Sigmoid colon (tissue), 7 donors: ENCODE results near the gene GPR3. TPM values are rescaled to one million over a fixed set of nuclear protein-coding genes. Genes with fewer than 3 reads are reported as not detected.

Experiments used
- DNase-seq: peaks from one replicate; pipeline ENCODE4 v3.0.0-alpha.2; 2019
- H3K27ac ChIP-seq, 4 donors: fragments of 200-600 bp; sonication (generic); one replicate each; pipeline ENCODE4 v1.5.1; 2016 to 2019; ENCODE audit warnings: mild to moderate bottlenecking in 1 of 4
- H3K27me3 ChIP-seq, 3 donors: fragments of 200-600 bp; sonication (generic); one replicate each; pipeline ENCODE4 v1.5.1; 2019; ENCODE audit warnings: mild to moderate bottlenecking in 1 of 3
- H3K36me3 ChIP-seq, 4 donors: fragments of 200-600 bp; sonication (generic); one replicate each; pipeline ENCODE4 v1.5.1; 2016 to 2019
- H3K4me1 ChIP-seq, 4 donors: fragments of 200-600 bp; sonication (generic); one replicate each; pipeline ENCODE4 v1.5.1; 2017 to 2019
- H3K4me3 ChIP-seq, 4 donors: fragments of 200-600 bp; sonication (generic); one replicate each; pipeline ENCODE4 v1.5.1; 2017 to 2019; ENCODE audit warnings: mild to moderate bottlenecking in 2 of 4, moderate library complexity in 1 of 4
- H3K9me3 ChIP-seq, 4 donors: fragments of 200-600 bp in 3 of 4; sonication (generic) in 3 of 4; one replicate each; pipeline versions ENCODE4 v1.5.1 to v1.6.1; 2013 to 2019
- EP300 ChIP-seq, 4 donors: sonication (generic); formaldehyde crosslinking; IDR thresholded peaks; one replicate each; pipeline ENCODE4 v1.6.1; 2017; ENCODE audit warnings: antibody characterized with exemption in 4 of 4
- POLR2A ChIP-seq, 2 donors: fragments of 450-650 bp; IDR thresholded peaks; one replicate each; pipeline ENCODE4 v1.6.1; 2016; ENCODE audit warnings: antibody characterized with exemption in 2 of 2, mild to moderate bottlenecking in 2 of 2, moderate library complexity in 2 of 2
- POLR2AphosphoS5 ChIP-seq, 4 donors: sonication (generic); formaldehyde crosslinking; IDR thresholded peaks; one replicate each; pipeline ENCODE4 v1.6.1; 2017; ENCODE audit warnings: antibody characterized with exemption in 4 of 4
- WGBS, 2 donors: extraction: QIAGEN DNeasy Blood & Tissue Kit; methylation state at CpG; one replicate each; pipeline ENCODE4 v1.1.7; 2013; 5-methylcytosine and 5-hydroxymethylcytosine counted together
- intact Hi-C: fragments of 100-400 bp; cut with DNase I; formaldehyde crosslinking; loops from one replicate; pipeline ENCODE4 v1.15.1; 2023
- polyA plus RNA-seq, 3 donors: library from polyadenylated mRNA; stranded (reverse); fragments of 200-250 nt; gene quantifications; one replicate each; pipeline ENCODE4 v1.2.3, GENCODE V29; 2013
- total RNA-seq, 4 donors: library from RNA; depleted of rRNA; stranded (reverse); fragments of >200 nt; gene quantifications; one replicate each; pipeline ENCODE4 v1.1.0, GENCODE V29; 2016
- TF ChIP-seq, protein P1 (sequence below), 4 experiments: fragments of 450-650 bp in 3 of 4; fragments of 200-600 bp in 1 of 4; IDR thresholded peaks; one replicate each; pipeline ENCODE4 v1.5.1; 2016 to 2019; ENCODE audit warnings: antibody characterized with exemption in 4 of 4, mild to moderate bottlenecking in 3 of 4, moderate library complexity in 2 of 4
- donor health status: healthy with polysubstance abuse.
- donor health status: Bipolar disorder and iron deficiency.
- donor health status: healthy.

Gene GPR3
- total and polyA plus RNA-seq, 7 donors: 0.36 to 2.0 (median 0.54) TPM; not detected in 4

DNA sequence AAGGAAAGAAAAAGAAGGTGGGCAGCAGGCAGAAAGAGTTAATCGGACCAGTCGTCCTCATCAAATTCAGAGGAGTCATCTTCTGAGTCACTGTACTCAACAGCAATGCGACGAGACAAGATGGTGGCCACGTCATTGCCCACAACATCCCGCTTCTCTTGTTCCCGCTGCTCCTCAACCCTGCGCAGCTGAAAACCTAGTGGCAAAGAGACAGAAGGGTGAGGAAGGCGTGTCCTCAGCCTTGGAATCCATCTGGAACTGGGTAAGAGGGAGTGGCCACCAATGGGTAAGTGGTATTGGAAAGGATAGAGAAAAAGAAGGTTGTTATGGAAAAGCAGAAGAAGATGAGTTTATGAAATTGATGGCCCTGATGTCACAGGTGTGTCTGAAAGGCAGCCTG lies 15.7 kb downstream of the GPR3 start:
- no peaks in the 10 kb centered on the region for H3K27me3 ChIP-seq
- H3K4me1 ChIP-seq: peaks cover 3 to 38% (median 37%) of the 10 kb centered on the region in 4 donors
- intact Hi-C loops: no loop called here
- DNase-seq: no peak
- H3K4me3 ChIP-seq: no peak overlapping the region
- H3K27ac ChIP-seq: no peak overlapping the region
- H3K9me3 ChIP-seq: no peaks in the 10 kb centered on the region
- TF ChIP-seq POLR2AphosphoS5 (IDR thresholded peaks at IDR 0.05): no peak
- no peak for TF ChIP-seq POLR2A (IDR thresholded peaks at IDR 0.05)
- TF ChIP-seq EP300 (IDR thresholded peaks at IDR 0.05): no peak
- WGBS, 2 donors: 93 to 95% methylated on average over 9 of the region's 9 CpGs
- peaks cover 30 to 72% (median 63%) of the 10 kb centered on the region in 4 donors for H3K36me3 ChIP-seq

DNA sequence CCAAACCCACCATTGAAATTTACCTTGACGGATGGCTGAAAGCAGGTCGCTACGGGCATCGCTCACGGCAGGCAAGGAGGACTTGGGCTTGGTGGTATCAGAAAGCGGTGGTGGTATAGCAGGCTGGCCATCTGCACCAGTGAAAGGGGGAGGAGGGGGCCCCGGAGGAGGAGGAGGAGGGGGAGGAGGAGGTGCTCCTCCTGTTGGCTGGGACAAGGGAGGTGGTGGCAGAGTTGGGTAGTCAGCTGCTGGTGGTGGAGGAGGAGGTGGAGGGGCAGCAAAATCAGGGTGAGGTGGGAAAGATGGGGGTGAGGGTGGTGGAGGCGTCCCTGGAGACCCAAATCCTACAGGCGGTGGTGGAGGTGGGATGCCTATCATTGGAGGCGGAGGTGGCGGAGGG lies 17.2 kb downstream of the GPR3 start:
- H3K36me3 ChIP-seq: peaks cover 45 to 87% (median 78%) of the 10 kb centered on the region in 4 donors
- DNase-seq: no peak
- no peaks in the 10 kb centered on the region for H3K27me3 ChIP-seq
- intact Hi-C loops: no loop called here
- H3K4me1 ChIP-seq: peaks cover 3 to 24% (median 23%) of the 10 kb centered on the region in 4 donors
- H3K9me3 ChIP-seq: no peaks in the 10 kb centered on the region
- no peak overlapping the region for H3K4me3 ChIP-seq
- no peak for TF ChIP-seq POLR2A (IDR thresholded peaks at IDR 0.05)
- no peak for TF ChIP-seq POLR2AphosphoS5 (IDR thresholded peaks at IDR 0.05)
- TF ChIP-seq EP300 (IDR thresholded peaks at IDR 0.05): no peak
- TF ChIP-seq, protein P1, sequence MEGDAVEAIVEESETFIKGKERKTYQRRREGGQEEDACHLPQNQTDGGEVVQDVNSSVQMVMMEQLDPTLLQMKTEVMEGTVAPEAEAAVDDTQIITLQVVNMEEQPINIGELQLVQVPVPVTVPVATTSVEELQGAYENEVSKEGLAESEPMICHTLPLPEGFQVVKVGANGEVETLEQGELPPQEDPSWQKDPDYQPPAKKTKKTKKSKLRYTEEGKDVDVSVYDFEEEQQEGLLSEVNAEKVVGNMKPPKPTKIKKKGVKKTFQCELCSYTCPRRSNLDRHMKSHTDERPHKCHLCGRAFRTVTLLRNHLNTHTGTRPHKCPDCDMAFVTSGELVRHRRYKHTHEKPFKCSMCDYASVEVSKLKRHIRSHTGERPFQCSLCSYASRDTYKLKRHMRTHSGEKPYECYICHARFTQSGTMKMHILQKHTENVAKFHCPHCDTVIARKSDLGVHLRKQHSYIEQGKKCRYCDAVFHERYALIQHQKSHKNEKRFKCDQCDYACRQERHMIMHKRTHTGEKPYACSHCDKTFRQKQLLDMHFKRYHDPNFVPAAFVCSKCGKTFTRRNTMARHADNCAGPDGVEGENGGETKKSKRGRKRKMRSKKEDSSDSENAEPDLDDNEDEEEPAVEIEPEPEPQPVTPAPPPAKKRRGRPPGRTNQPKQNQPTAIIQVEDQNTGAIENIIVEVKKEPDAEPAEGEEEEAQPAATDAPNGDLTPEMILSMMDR (IDR thresholded peaks at IDR 0.05): no peak
- no peak overlapping the region for H3K27ac ChIP-seq
- WGBS, 2 donors: 94% methylated on average over 11 of the region's 11 CpGs

DNA sequence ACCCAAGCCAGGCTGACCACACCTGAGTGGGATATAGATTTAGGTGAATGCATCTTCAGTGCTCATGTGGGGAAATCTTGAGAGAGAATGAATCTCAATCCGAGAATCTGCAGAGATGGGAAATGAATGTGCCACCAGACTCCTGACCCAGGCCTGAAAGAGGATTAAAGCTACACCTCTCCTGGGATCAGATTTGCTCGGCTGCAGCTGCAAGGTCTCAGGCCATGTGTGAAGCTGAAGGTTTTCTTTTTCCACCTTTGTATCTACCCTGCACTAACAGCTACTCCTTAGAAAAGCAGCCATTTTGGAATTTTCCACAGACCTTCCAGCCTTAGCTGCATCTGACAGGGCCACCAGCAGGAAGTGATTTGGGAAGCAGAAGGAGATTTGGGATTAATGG lies 18.3 kb downstream of the GPR3 start:
- H3K27me3 ChIP-seq: no peaks in the 10 kb centered on the region
- no peak for DNase-seq
- intact Hi-C loops: no loop called here
- 88 to 90% methylated on average over 2 of the region's 2 CpGs for WGBS, 2 donors
- no peaks in the 10 kb centered on the region for H3K9me3 ChIP-seq
- no peak overlapping the region for H3K4me3 ChIP-seq
- TF ChIP-seq, protein P1 (IDR thresholded peaks at IDR 0.05): no peak
- TF ChIP-seq POLR2AphosphoS5 (IDR thresholded peaks at IDR 0.05) (no peak), EP300 (IDR thresholded peaks at IDR 0.05) (no peak), POLR2A (IDR thresholded peaks at IDR 0.05) (no peak)
- peaks cover 48 to 98% (median 88%) of the 10 kb centered on the region in 4 donors for H3K36me3 ChIP-seq
- peaks cover 3 to 14% (median 13%) of the 10 kb centered on the region in 4 donors for H3K4me1 ChIP-seq
- H3K27ac ChIP-seq: no peak overlapping the region

DNA sequence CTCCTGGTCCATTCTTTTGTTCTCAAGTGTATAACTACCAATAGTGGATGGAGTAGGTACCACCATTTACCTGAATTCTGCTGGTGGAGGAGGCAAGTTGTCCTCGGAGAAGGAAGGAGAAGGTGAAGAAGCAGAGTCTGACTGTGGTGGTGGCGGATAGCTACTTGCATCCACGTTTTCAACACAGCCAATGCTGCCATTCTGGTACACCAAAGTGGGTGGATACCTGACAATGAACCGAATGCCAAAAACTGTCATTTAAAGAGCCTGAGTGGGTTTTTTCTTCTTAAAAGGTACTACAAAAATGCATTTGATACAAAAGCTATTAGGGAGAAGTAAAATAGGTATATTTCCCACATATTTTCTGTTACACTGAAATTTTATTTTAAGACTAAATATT lies 20.1 kb downstream of the GPR3 start:
- DNase-seq: no peak
- peaks cover 48 to 96% (median 85%) of the 10 kb centered on the region in 4 donors for H3K36me3 ChIP-seq

DNA sequence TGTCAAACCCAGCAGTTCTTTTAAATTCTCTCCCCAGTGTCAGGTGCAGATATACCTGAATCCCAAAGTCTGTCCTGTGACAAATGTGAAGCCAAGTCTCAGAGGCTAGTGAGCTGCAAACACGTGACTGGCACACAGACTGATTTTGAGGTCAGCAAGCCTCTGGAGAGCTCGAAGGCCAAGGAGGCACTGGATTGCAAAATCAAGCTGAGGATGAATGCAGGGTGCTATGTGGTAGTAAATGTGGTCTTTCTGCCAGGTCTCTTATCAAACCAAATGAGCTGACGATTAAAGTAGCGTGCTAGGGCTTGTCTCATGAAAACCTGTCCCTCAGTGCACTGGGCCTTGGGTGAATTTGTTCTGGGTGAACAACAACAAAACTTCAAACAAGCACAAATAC lies 20.6 kb downstream of the GPR3 start:
- TF ChIP-seq, protein P1 (IDR thresholded peaks at IDR 0.05): no peak
- TF ChIP-seq EP300 (IDR thresholded peaks at IDR 0.05): no peak
- no peak for TF ChIP-seq POLR2AphosphoS5 (IDR thresholded peaks at IDR 0.05)
- no peak for TF ChIP-seq POLR2A (IDR thresholded peaks at IDR 0.05)
- Histone ChIP-seq H3K9me3 (no peaks in the 10 kb centered on the region), H3K27me3 (no peaks in the 10 kb centered on the region), H3K4me3 (no peak overlapping the region), H3K36me3 (peaks cover 48 to 96% (median 83%) of the 10 kb centered on the region in 4 donors), H3K4me1 (peaks cover 3 to 25% (median 22%) of the 10 kb centered on the region in 4 donors), H3K27ac (no peak overlapping the region)
- intact Hi-C loops: no loop called here
- DNase-seq: no peak
- WGBS, 2 donors: 93 to 94% methylated on average over 4 of the region's 4 CpGs

More for the DNA sequence above, 20.1 kb downstream of the GPR3 start:
- no peaks in the 10 kb centered on the region for H3K27me3 ChIP-seq
- peaks cover 3 to 20% (median 17%) of the 10 kb centered on the region in 4 donors for H3K4me1 ChIP-seq
- H3K9me3 ChIP-seq: no peaks in the 10 kb centered on the region
- TF ChIP-seq POLR2A (IDR thresholded peaks at IDR 0.05): no peak
- TF ChIP-seq POLR2AphosphoS5 (IDR thresholded peaks at IDR 0.05): no peak
- TF ChIP-seq, protein P1 (IDR thresholded peaks at IDR 0.05): no peak
- TF ChIP-seq EP300 (IDR thresholded peaks at IDR 0.05): no peak
- WGBS, 2 donors: 90 to 96% methylated on average over 4 of the region's 4 CpGs
- H3K4me3 ChIP-seq: no peak overlapping the region
- intact Hi-C loops: no loop called here
- H3K27ac ChIP-seq: no peak overlapping the region
